HepG2 (cell line): ENCODE measurements around the gene FLAD1. TPM values are rescaled to one million over a fixed set of nuclear protein-coding genes. Genes with fewer than 3 reads are reported as not detected.
A peak's percentile ranks its signal among the peaks of the same experiment; 100 is the strongest.

Experiments used
- CAMTA2 ChIP-seq: sonication (generic); formaldehyde crosslinking; IDR thresholded peaks from 2 replicates; pipeline ENCODE4 v1.4.0; 2020; ENCODE audit warnings: mild to moderate bottlenecking, missing genetic modification reagents, borderline replicate concordance
- CEBPZ ChIP-seq: IDR thresholded peaks from 2 replicates; pipeline ENCODE4 v1.6.1; 2012; ENCODE audit warnings: low read length, improper control_type of control experiment
- CHCHD3 ChIP-seq: sonication (generic); formaldehyde crosslinking; IDR thresholded peaks from 2 replicates; pipeline ENCODE4 v1.8.0; 2022; ENCODE audit warnings: mild to moderate bottlenecking, missing genetic modification reagents, moderate library complexity
- CHD2 ChIP-seq: IDR thresholded peaks from 2 replicates; pipeline ENCODE4 v1.6.1; 2011; ENCODE audit warnings: low read depth, low read length, improper control_type of control experiment
- IKZF4 ChIP-seq: sonication (generic); formaldehyde crosslinking; IDR thresholded peaks from 2 replicates; pipeline ENCODE4 v1.5.1; 2020; ENCODE audit warnings: borderline replicate concordance, mild to moderate bottlenecking, low read depth, missing genetic modification reagents; ENCODE audit errors: not compliant biosample characterization
- MTA3 ChIP-seq: sonication (generic); formaldehyde crosslinking; IDR thresholded peaks from 2 replicates; pipeline ENCODE4 v1.4.0; 2020; ENCODE audit warnings: missing genetic modification reagents
- POGK ChIP-seq: sonication (generic); formaldehyde crosslinking; conservative IDR thresholded peaks from 2 replicates; pipeline ENCODE4 v1.8.0; 2022; ENCODE audit warnings: mild to moderate bottlenecking, moderate library complexity, missing genetic modification reagents
- SALL1 ChIP-seq: sonication (generic); formaldehyde crosslinking; IDR thresholded peaks from 2 replicates; pipeline ENCODE4 v1.8.0; 2022; ENCODE audit warnings: mild to moderate bottlenecking, missing genetic modification reagents
- SP4 ChIP-seq: sonication (generic); formaldehyde crosslinking; IDR thresholded peaks from 2 replicates; pipeline ENCODE4 v1.8.1; 2023; ENCODE audit warnings: mild to moderate bottlenecking, missing genetic modification reagents
- TAF15 ChIP-seq: fragments of 200-400 bp; formaldehyde crosslinking; IDR thresholded peaks from one replicate; pipeline ENCODE4 v1.6.1; 2018; ENCODE audit warnings: mild to moderate bottlenecking, low read depth, low read length; ENCODE audit not compliant: poor library complexity, severe bottlenecking
- ZC3H4 ChIP-seq: sonication (generic); formaldehyde crosslinking; IDR thresholded peaks from 2 replicates; pipeline ENCODE4 v1.4.0; 2020; ENCODE audit warnings: missing genetic modification reagents, borderline replicate concordance
- ZNF33B ChIP-seq: sonication (generic); formaldehyde crosslinking; IDR thresholded peaks from 2 replicates; pipeline ENCODE4 v1.5.1; 2020; ENCODE audit warnings: mild to moderate bottlenecking, missing genetic modification reagents
- ZNF629 ChIP-seq: sonication (generic); formaldehyde crosslinking; conservative IDR thresholded peaks from 2 replicates; pipeline ENCODE4 v1.5.0; 2020; ENCODE audit warnings: missing genetic modification reagents
- polyA plus RNA-seq, 8 experiments: library from polyadenylated mRNA; depleted of rRNA in 3 of 8; stranded (reverse) in 7 of 8; unstranded in 1 of 8; fragments of >200 nt; fragmentation: Illumina TruSeq in 4 of 8; extraction: Trizol in 4 of 8; gene quantifications; 2 replicates each; pipeline versions ENCODE4 v1.2.1 to v1.2.3, GENCODE V29; 2011 to 2016; ENCODE audit warnings: low read depth in 4 of 8, missing spikeins in 1 of 8, mixed read lengths in 1 of 8; ENCODE audit not compliant: insufficient read depth in 1 of 8
- total RNA-seq, 5 experiments: library from RNA; depleted of rRNA; stranded (reverse); fragments of >200 nt; fragmentation: Illumina TruSeq; extraction: Trizol; gene quantifications; 2 replicates each; pipeline ENCODE4 v1.2.3, GENCODE V29; 2016; ENCODE audit warnings: low read depth in 1 of 5
- TF ChIP-seq, protein P1 (sequence below): sonication (generic); formaldehyde crosslinking; IDR thresholded peaks from 2 replicates; pipeline ENCODE4 v1.4.0; 2020; ENCODE audit warnings: missing genetic modification reagents
- TF ChIP-seq, protein P2 (sequence below): sonication (generic); formaldehyde crosslinking; IDR thresholded peaks from 2 replicates; pipeline ENCODE4 v1.9.0; 2022; ENCODE audit warnings: low read depth, missing genetic modification reagents
- TF ChIP-seq, protein P3 (sequence below): sonication (generic); formaldehyde crosslinking; conservative IDR thresholded peaks from 2 replicates; pipeline ENCODE4 v1.4.0; 2020; ENCODE audit warnings: missing genetic modification reagents

The FLAD1 gene
- total and polyA plus RNA-seq, 2 of the 13 experiments (the other 11 are each of a cell fraction or from before 2014, with no cell fraction given) = 25.9 to 32.8 TPM

DNA sequence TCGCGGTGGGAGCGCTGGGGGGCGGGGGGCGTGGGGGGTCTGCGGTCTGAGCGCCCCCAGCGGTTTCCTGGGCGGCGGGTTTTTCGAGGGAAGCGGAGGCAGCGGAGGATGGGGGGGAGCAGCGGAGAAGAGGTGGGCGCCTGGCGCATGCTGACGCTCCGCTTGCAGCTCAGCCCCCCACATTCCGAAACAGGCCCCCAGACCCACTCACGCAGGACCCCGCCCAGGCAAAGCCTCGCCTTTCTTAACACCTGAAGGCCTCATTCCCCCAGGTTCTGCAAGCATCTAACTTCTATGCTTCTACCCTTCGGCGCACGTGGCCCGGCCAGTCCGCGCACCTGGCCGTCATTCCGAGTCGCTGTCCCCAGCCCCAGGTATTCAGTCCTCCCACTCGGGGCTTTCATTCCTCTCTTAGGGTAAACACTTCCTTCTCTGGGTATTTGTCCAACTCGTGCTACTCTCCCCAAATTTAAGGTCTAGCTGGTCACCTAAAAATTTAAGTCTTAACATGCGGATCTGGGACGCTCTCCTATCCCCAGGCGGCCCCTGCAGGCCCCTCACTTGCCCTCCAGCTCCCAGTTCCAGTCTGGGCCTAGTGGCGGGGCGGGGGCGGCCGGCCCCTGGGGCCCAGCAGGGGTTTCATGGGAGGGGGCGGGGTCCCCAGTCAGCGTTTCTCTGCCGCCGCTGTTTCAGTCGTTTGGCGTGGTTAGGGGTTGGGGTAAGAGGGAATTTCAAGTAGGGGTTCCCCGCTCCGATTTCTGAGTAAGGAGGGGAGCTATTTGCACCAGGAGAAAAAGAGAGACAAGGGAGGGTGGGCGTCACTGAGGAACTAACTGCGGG lies 16.6 kb downstream of the FLAD1 start (continued):
- no peak for TF ChIP-seq MTA3 (CRISPR knock-in tag)
- TF ChIP-seq, protein P1, sequence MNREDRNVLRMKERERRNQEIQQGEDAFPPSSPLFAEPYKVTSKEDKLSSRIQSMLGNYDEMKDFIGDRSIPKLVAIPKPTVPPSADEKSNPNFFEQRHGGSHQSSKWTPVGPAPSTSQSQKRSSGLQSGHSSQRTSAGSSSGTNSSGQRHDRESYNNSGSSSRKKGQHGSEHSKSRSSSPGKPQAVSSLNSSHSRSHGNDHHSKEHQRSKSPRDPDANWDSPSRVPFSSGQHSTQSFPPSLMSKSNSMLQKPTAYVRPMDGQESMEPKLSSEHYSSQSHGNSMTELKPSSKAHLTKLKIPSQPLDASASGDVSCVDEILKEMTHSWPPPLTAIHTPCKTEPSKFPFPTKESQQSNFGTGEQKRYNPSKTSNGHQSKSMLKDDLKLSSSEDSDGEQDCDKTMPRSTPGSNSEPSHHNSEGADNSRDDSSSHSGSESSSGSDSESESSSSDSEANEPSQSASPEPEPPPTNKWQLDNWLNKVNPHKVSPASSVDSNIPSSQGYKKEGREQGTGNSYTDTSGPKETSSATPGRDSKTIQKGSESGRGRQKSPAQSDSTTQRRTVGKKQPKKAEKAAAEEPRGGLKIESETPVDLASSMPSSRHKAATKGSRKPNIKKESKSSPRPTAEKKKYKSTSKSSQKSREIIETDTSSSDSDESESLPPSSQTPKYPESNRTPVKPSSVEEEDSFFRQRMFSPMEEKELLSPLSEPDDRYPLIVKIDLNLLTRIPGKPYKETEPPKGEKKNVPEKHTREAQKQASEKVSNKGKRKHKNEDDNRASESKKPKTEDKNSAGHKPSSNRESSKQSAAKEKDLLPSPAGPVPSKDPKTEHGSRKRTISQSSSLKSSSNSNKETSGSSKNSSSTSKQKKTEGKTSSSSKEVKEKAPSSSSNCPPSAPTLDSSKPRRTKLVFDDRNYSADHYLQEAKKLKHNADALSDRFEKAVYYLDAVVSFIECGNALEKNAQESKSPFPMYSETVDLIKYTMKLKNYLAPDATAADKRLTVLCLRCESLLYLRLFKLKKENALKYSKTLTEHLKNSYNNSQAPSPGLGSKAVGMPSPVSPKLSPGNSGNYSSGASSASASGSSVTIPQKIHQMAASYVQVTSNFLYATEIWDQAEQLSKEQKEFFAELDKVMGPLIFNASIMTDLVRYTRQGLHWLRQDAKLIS (CRISPR knock-in tag) = no peak
- TF ChIP-seq SP4 (CRISPR knock-in tag) = no peak
- TF ChIP-seq, protein P2, sequence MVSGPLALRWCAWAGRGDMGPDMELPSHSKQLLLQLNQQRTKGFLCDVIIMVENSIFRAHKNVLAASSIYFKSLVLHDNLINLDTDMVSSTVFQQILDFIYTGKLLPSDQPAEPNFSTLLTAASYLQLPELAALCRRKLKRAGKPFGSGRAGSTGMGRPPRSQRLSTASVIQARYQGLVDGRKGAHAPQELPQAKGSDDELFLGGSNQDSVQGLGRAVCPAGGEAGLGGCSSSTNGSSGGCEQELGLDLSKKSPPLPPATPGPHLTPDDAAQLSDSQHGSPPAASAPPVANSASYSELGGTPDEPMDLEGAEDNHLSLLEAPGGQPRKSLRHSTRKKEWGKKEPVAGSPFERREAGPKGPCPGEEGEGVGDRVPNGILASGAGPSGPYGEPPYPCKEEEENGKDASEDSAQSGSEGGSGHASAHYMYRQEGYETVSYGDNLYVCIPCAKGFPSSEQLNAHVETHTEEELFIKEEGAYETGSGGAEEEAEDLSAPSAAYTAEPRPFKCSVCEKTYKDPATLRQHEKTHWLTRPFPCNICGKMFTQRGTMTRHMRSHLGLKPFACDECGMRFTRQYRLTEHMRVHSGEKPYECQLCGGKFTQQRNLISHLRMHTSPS (CRISPR knock-in tag) = no peak
- TF ChIP-seq, protein P3, sequence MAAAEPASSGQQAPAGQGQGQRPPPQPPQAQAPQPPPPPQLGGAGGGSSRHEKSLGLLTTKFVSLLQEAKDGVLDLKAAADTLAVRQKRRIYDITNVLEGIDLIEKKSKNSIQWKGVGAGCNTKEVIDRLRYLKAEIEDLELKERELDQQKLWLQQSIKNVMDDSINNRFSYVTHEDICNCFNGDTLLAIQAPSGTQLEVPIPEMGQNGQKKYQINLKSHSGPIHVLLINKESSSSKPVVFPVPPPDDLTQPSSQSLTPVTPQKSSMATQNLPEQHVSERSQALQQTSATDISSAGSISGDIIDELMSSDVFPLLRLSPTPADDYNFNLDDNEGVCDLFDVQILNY = no peak
- TF ChIP-seq CEBPZ = no peak
- no peak for TF ChIP-seq ZNF33B
- TF ChIP-seq IKZF4 (CRISPR knock-in tag) = no peak
- no peak for TF ChIP-seq CHCHD3
- no peak for TF ChIP-seq TAF15
- no peak for TF ChIP-seq CAMTA2 (CRISPR knock-in tag)
- no peak for TF ChIP-seq CHD2
- no peak for TF ChIP-seq SALL1 (CRISPR knock-in tag)
- no peak for TF ChIP-seq POGK (CRISPR knock-in tag)
- TF ChIP-seq ZC3H4 = peak; percentile 34; the same call in 1 of the 2 replicates
- TF ChIP-seq ZNF629 (CRISPR knock-in tag) = no peak
